SK-MEL-5 (cell line): ENCODE measurements around the gene PDLIM4. TPM values are rescaled to one million over a fixed set of nuclear protein-coding genes. Genes with fewer than 3 reads are reported as not detected.
A peak's percentile ranks its signal among the peaks of the same experiment; 100 is the strongest.

Source experiments
- DNase-seq: peaks from one replicate; pipeline ENCODE4 v3.0.0-alpha.2; 2016; ENCODE audit warnings: low read depth, low spot score
- in situ Hi-C: cut with HindIII; loops from 2 replicates; pipeline ENCODE4 v1.10.0; 2016; ENCODE audit warnings: low sequenced_read_pairs, high pct_unique_total_duplicates, low pct_unique_long_range_greater_than_20kb
- total RNA-seq: library from RNA; depleted of rRNA; stranded (reverse); fragments of >200 nt; shearing (Covaris generic); gene quantifications from 2 replicates; pipeline ENCODE4 v1.2.3, GENCODE V29; 2014

PDLIM4 gene
- total RNA-seq, 1 experiment from 2014 or later, result 1.8 TPM

- in situ Hi-C loops, result no loop called here
- DNase-seq, result no peak
These were observed 13.2 kb downstream of the PDLIM4 start for GRCh38 chr5:132270706-132271105.

- in situ Hi-C loops, result no loop called here
- DNase-seq, result no peak
These were observed 14.1 kb downstream of the PDLIM4 start for GRCh38 chr5:132271251-132272246.

GRCh38 chr5:132272311-132273210 is 15.1 kb downstream of the PDLIM4 start:
- in situ Hi-C loops, result no loop called here
- DNase-seq, result peak; percentile 79

- DNase-seq, result no peak
- in situ Hi-C loops, result no loop called here
These were observed 16.1 kb downstream of the PDLIM4 start for GRCh38 chr5:132273631-132274030.

GRCh38 chr5:132274050-132274792 is 16.7 kb downstream of the PDLIM4 start:
- in situ Hi-C loops, result no loop called here
- no peak for DNase-seq

- in situ Hi-C loops, result no loop called here
- no peak for DNase-seq
These were observed 18.1 kb downstream of the PDLIM4 start for GRCh38 chr5:132275367-132276220.

GRCh38 chr5:132277256-132277655 is 19.8 kb downstream of the PDLIM4 start:
- in situ Hi-C loops, result no loop called here
- no peak for DNase-seq

GRCh38 chr5:132277971-132278853 is 20.7 kb downstream of the PDLIM4 start:
- in situ Hi-C loops, result no loop called here
- no peak for DNase-seq

GRCh38 chr5:132279801-132280200 is 22.3 kb downstream of the PDLIM4 start:
- DNase-seq, result no peak
- in situ Hi-C loops, result no loop called here

- DNase-seq, result no peak
- in situ Hi-C loops, result no loop called here
These were observed 23.1 kb downstream of the PDLIM4 start for GRCh38 chr5:132280371-132281240.

GRCh38 chr5:132281856-132282614 is 24.5 kb downstream of the PDLIM4 start:
- no peak for DNase-seq
- in situ Hi-C loops, result no loop called here

- DNase-seq, result peak; percentile 70
- in situ Hi-C loops, result no loop called here
These were observed 26.0 kb downstream of the PDLIM4 start for GRCh38 chr5:132283423-132284043.

GRCh38 chr5:132289097-132289496 is 31.6 kb downstream of the PDLIM4 start:
- in situ Hi-C loops, result no loop called here
- no peak for DNase-seq

- DNase-seq, result no peak
- in situ Hi-C loops, result no loop called here
These were observed 33.5 kb downstream of the PDLIM4 start for GRCh38 chr5:132291026-132291425.
